Measurements from ENCODE around the gene SHANK2.

Gene SHANK2

GRCh38 chr11:71252269-71252769, at the start of gene SHANK2:
Gene SHANK2 (minus strand): TSS chr11:71252577. CDS start chr11:71147326, 105,251 bp downstream.
- H3K9me3 ChIP-seq (ENCODE audit: insufficient read depth, low read depth, low read length), result peaks cover 6% of the 10 kb centered on the region; the same call in 1 of the 2 replicates
- no peaks in the 10 kb centered on the region for H3K79me2 ChIP-seq (ENCODE audit: insufficient read depth, low read length)
- no peak within 1 kb of the TSS for H3K4me3 ChIP-seq (ENCODE audit: low read length, poor library complexity, severe bottlenecking)
- no peak for TF ChIP-seq EZH2phosphoT487 (IDR thresholded peaks at IDR 0.05; ENCODE audit: borderline replicate concordance)
- no peak for TF ChIP-seq CTCF (conservative IDR thresholded peaks at IDR 0.05; ENCODE audit: low read length)
- no peak within 1 kb of the TSS for H3K9ac ChIP-seq (ENCODE audit: low read depth, low read length, poor library complexity, severe bottlenecking)
- no peaks in the 10 kb centered on the region for H3K36me3 ChIP-seq (ENCODE audit: insufficient read depth, low read length)
- H3K27me3 ChIP-seq (ENCODE audit: insufficient read depth, low read length, poor library complexity, severe bottlenecking), result no peaks in the 10 kb centered on the region
- no peaks in the 10 kb centered on the region for H3K4me1 ChIP-seq (ENCODE audit: insufficient read depth, low read length, poor library complexity, severe bottlenecking)
- no peak within 1 kb of the TSS for H2AFZ ChIP-seq (ENCODE audit: low read length)
- no peaks in the 10 kb centered on the region for H4K20me1 ChIP-seq (ENCODE audit: insufficient read depth, low read length, poor library complexity, severe bottlenecking)
- no peak within 1 kb of the TSS for H3K4me2 ChIP-seq (ENCODE audit: low read depth, low read length, poor library complexity, severe bottlenecking)
- no peaks in the 10 kb centered on the region for H3F3A ChIP-seq (ENCODE audit: low read depth)
- H3K9me2 ChIP-seq (replicated peaks; ENCODE audit: low read depth, low read length), result no peaks in the 10 kb centered on the region

DNA sequence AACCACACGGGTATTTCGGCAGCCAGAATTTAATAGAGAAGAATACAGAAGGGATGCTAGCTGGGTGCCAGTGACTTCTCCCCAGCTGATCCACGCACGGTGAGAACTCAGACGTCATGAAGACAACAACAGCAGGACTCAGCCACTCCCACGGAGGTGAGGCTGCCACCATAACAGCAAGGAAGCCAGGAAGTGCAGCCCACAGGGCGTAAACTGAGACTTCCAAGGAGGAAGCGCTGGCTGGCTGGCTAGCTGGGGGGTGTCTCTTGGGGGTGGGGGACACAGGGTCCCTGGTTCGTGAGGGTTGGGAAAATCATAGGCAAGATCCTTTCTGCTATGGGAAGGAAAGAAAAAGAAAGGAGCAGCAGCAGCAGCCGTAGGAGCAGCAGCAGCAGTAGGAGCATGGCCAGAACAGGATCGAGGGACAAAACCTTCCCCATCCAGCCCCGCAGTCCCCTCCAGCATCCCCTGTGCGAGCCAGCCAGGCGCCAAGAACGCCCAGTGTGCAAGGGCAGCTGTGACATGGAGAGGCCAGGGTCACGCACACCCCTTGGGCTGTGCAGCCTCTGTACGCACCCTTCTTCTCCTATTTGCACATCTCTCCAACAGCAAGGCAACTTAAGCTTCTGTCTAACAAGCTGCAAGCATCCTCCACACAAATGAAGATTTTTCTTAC, 49.6 kb upstream of the SHANK2 start:
- no peaks in the 10 kb centered on the region for H3K4me1 ChIP-seq (ENCODE audit: insufficient read depth, low read length, poor library complexity, severe bottlenecking)
- H3K27me3 ChIP-seq (ENCODE audit: insufficient read depth, low read length, poor library complexity, severe bottlenecking), result no peaks in the 10 kb centered on the region
- no peak overlapping the region for H3K4me2 ChIP-seq (ENCODE audit: low read depth, low read length, poor library complexity, severe bottlenecking)
- no peaks in the 10 kb centered on the region for H3K79me2 ChIP-seq (ENCODE audit: insufficient read depth, low read length)
- H3K4me3 ChIP-seq (ENCODE audit: low read length, poor library complexity, severe bottlenecking), result no peak overlapping the region
- H3K9ac ChIP-seq (ENCODE audit: low read depth, low read length, poor library complexity, severe bottlenecking), result no peak overlapping the region
- H3K9me3 ChIP-seq (ENCODE audit: insufficient read depth, low read depth, low read length), result peaks cover 4% of the 10 kb centered on the region; the same call in 1 of the 2 replicates
- no peak for TF ChIP-seq CTCF (conservative IDR thresholded peaks at IDR 0.05; ENCODE audit: low read length)
- TF ChIP-seq EZH2phosphoT487 (IDR thresholded peaks at IDR 0.05; ENCODE audit: borderline replicate concordance), result no peak
- no peaks in the 10 kb centered on the region for H3F3A ChIP-seq (ENCODE audit: low read depth)
- no peaks in the 10 kb centered on the region for H4K20me1 ChIP-seq (ENCODE audit: insufficient read depth, low read length, poor library complexity, severe bottlenecking)
- no peak overlapping the region for H2AFZ ChIP-seq (ENCODE audit: low read length)
- H3K36me3 ChIP-seq (ENCODE audit: insufficient read depth, low read length), result no peaks in the 10 kb centered on the region
- no peaks in the 10 kb centered on the region for H3K9me2 ChIP-seq (replicated peaks; ENCODE audit: low read depth, low read length)

DNA sequence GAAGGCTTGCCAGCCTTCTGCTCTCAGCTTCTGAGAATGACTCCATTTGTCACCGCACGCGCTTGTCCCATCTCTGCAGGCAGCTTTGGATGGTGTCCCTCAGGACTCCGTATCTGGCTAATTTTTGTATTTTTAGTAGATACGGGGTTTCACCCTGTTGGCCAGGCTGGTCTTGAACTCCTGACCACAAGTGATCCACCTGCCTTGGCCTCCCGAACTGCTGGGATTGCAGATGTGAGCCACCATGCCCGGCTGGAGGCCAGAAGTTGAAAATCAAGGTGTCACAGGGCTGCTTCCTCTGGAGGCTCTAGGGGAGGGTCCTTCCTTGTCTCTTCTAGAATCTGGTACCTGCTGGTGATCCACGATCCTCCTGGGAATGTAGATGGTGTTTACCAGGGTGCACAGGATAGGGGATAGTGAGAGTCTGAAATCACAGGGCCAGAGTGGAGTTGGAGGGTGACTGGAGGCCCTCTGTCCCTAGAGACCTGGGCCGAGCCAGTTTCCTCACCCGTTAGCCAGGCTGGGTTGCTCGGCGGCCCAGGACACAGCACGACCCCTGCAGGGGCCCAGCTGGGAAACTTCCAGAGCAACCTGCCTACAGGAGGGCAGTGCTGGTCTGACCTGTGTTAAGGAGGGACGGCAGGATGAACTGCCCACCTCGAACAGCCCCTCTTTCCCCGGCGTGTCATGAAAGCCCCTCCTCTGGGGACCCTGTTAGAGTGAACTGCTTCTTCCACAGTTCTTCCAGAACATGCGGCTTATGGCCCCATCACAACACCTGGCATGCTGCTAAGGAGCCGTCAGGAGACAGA, 48.9 kb upstream of the SHANK2 start:
- no peaks in the 10 kb centered on the region for H3K27me3 ChIP-seq (ENCODE audit: insufficient read depth, low read length, poor library complexity, severe bottlenecking)
- no peaks in the 10 kb centered on the region for H3K36me3 ChIP-seq (ENCODE audit: insufficient read depth, low read length)
- H3K9me2 ChIP-seq (replicated peaks; ENCODE audit: low read depth, low read length), result no peaks in the 10 kb centered on the region
- no peaks in the 10 kb centered on the region for H3F3A ChIP-seq (ENCODE audit: low read depth)
- no peak overlapping the region for H3K4me3 ChIP-seq (ENCODE audit: low read length, poor library complexity, severe bottlenecking)
- H2AFZ ChIP-seq (ENCODE audit: low read length), result no peak overlapping the region
- no peaks in the 10 kb centered on the region for H3K4me1 ChIP-seq (ENCODE audit: insufficient read depth, low read length, poor library complexity, severe bottlenecking)
- no peaks in the 10 kb centered on the region for H4K20me1 ChIP-seq (ENCODE audit: insufficient read depth, low read length, poor library complexity, severe bottlenecking)
- no peak overlapping the region for H3K4me2 ChIP-seq (ENCODE audit: low read depth, low read length, poor library complexity, severe bottlenecking)
- H3K9me3 ChIP-seq (ENCODE audit: insufficient read depth, low read depth, low read length), result peaks cover 4% of the 10 kb centered on the region; the same call in 1 of the 2 replicates
- H3K79me2 ChIP-seq (ENCODE audit: insufficient read depth, low read length), result no peaks in the 10 kb centered on the region
- TF ChIP-seq CTCF (conservative IDR thresholded peaks at IDR 0.05; ENCODE audit: low read length) (no peak), EZH2phosphoT487 (IDR thresholded peaks at IDR 0.05; ENCODE audit: borderline replicate concordance) (no peak)
- no peak overlapping the region for H3K9ac ChIP-seq (ENCODE audit: low read depth, low read length, poor library complexity, severe bottlenecking)
